Suprapubic skin (tissue), 4 donors: Measurements from ENCODE around the gene CAD. TPM values are rescaled to one million over a fixed set of nuclear protein-coding genes. Genes with fewer than 3 reads are reported as not detected.
A peak's percentile ranks its signal among the peaks of the same experiment; 100 is the strongest.

ENCODE experiments used
- DNase-seq, 2 donors: peaks; one replicate each; pipeline ENCODE4 v3.0.0-alpha.2; 2019; ENCODE audit warnings: low spot score in 2 of 2
- H3K27ac ChIP-seq: fragments of 200-600 bp; sonication (generic); one replicate; pipeline ENCODE4 v1.5.1; 2019
- H3K27me3 ChIP-seq: fragments of 200-600 bp; sonication (generic); one replicate; pipeline ENCODE4 v1.5.1; 2019
- H3K36me3 ChIP-seq: fragments of 200-600 bp; sonication (generic); one replicate; pipeline ENCODE4 v1.5.1; 2019
- H3K4me1 ChIP-seq: fragments of 200-600 bp; sonication (generic); one replicate; pipeline ENCODE4 v1.5.1; 2019
- H3K4me3 ChIP-seq: fragments of 200-600 bp; sonication (generic); one replicate; pipeline ENCODE4 v1.5.1; 2019; ENCODE audit warnings: mild to moderate bottlenecking
- H3K9me3 ChIP-seq: fragments of 200-600 bp; sonication (generic); one replicate; pipeline ENCODE4 v1.5.1; 2019
- EP300 ChIP-seq: sonication (generic); formaldehyde crosslinking; IDR thresholded peaks from one replicate; pipeline ENCODE4 v1.6.1; 2017; ENCODE audit warnings: antibody characterized with exemption
- POLR2A ChIP-seq, 2 donors: fragments of 450-650 bp; IDR thresholded peaks; one replicate each; pipeline ENCODE4 v1.6.1; 2017; ENCODE audit warnings: antibody characterized with exemption in 2 of 2, mild to moderate bottlenecking in 2 of 2, moderate library complexity in 2 of 2
- POLR2AphosphoS5 ChIP-seq, 3 donors: sonication (generic); formaldehyde crosslinking; IDR thresholded peaks; one replicate each; pipeline ENCODE4 v1.6.1; 2017; ENCODE audit warnings: antibody characterized with exemption in 3 of 3
- WGBS: methylation state at CpG from one replicate; pipeline ENCODE4 v1.1.5; 2018; 5-methylcytosine and 5-hydroxymethylcytosine counted together
- total RNA-seq, 4 donors: library from RNA; depleted of rRNA; stranded (reverse); fragments of >200 nt; gene quantifications; one replicate each; pipeline ENCODE4 v1.1.0, GENCODE V29; 2016
- TF ChIP-seq, protein P1 (sequence below), 2 donors: fragments of 200-600 bp in 1 of 2; fragments of 450-650 bp in 1 of 2; sonication (generic) in 1 of 2; IDR thresholded peaks; one replicate each; pipeline ENCODE4 v1.5.1; 2016 to 2019; ENCODE audit warnings: antibody characterized with exemption in 2 of 2, mild to moderate bottlenecking in 1 of 2, moderate library complexity in 1 of 2

Gene CAD
- total RNA-seq, 4 donors from 2014 or later, result 33.7 to 64.8 (median 42.1) TPM

DNA sequence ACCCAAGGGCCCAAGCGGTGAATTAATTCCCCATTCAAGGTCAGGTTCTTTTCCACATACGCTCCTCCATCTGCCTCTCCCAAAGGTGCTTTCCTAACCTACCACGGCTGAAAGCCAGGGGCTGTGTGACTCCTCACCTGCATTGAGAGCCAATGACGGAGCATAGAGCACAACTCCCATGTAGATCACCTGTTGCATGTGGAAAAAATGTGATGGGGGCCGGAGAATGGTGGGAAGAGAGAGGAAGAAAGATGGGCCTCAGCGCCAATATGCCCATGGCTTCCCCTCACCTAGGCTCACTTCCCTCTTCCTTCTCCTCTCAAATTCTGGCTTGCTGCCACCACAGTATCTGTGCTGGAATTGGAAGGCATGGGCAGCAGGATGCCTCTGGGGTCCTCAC, 10.8 kb upstream of the CAD start:
- H3K36me3 ChIP-seq, result peaks cover 73% of the 10 kb centered on the region
- TF ChIP-seq POLR2AphosphoS5 (IDR thresholded peaks at IDR 0.05) (no peak), POLR2A (IDR thresholded peaks at IDR 0.05) (no peak), EP300 (no peak)
- TF ChIP-seq, protein P1, sequence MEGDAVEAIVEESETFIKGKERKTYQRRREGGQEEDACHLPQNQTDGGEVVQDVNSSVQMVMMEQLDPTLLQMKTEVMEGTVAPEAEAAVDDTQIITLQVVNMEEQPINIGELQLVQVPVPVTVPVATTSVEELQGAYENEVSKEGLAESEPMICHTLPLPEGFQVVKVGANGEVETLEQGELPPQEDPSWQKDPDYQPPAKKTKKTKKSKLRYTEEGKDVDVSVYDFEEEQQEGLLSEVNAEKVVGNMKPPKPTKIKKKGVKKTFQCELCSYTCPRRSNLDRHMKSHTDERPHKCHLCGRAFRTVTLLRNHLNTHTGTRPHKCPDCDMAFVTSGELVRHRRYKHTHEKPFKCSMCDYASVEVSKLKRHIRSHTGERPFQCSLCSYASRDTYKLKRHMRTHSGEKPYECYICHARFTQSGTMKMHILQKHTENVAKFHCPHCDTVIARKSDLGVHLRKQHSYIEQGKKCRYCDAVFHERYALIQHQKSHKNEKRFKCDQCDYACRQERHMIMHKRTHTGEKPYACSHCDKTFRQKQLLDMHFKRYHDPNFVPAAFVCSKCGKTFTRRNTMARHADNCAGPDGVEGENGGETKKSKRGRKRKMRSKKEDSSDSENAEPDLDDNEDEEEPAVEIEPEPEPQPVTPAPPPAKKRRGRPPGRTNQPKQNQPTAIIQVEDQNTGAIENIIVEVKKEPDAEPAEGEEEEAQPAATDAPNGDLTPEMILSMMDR (IDR thresholded peaks at IDR 0.05), result no peak
- H3K4me3 ChIP-seq, result no peak overlapping the region
- no peaks in the 10 kb centered on the region for H3K27me3 ChIP-seq
- DNase-seq, result peak in 1 of 2 donors; percentile 41
- H3K4me1 ChIP-seq, result peaks cover 15% of the 10 kb centered on the region
- no peak overlapping the region for H3K27ac ChIP-seq
- whole genome bisulfite sequencing, result 92% methylated on average over 6 of the region's 6 CpGs
- no peaks in the 10 kb centered on the region for H3K9me3 ChIP-seq

DNA sequence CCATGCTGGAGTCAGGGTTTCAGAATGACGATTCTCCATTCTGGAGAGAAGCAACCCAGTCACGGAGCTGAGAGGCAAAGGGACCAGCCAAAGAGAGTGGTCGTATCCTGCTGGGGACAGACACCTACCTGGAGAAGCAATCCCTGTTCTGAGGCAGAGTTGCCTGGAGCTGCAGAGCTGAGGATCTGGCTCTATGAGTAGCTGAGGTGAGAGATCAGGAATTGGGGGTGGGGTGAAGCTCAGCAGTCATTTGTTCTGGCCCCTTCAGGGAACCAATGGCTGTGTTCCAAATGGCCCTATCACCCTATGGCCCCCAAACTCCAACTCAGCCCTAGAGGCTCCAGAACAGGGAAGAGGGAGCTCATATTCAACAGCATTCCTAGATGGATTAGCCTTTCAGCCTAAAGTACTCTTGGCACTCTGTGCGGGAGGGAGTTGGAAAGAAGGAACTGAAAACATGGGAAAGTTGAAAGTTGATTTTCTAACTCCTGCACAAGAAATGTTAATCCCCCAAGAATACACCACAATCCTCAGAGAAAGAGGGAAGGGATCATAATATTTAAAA, 8.6 kb upstream of the CAD start:
- no peaks in the 10 kb centered on the region for H3K27me3 ChIP-seq
- 94% methylated on average over 4 of the region's 4 CpGs for WGBS
- H3K4me1 ChIP-seq, result peaks cover 25% of the 10 kb centered on the region
- TF ChIP-seq POLR2A (IDR thresholded peaks at IDR 0.05) (no peak), EP300 (no peak), POLR2AphosphoS5 (IDR thresholded peaks at IDR 0.05) (no peak)
- TF ChIP-seq, protein P1 (IDR thresholded peaks at IDR 0.05), result no peak
- DNase-seq, result peak; percentile 11 to 55
- no peak overlapping the region for H3K4me3 ChIP-seq
- H3K27ac ChIP-seq, result no peak overlapping the region
- H3K9me3 ChIP-seq, result no peaks in the 10 kb centered on the region
- peaks cover 52% of the 10 kb centered on the region for H3K36me3 ChIP-seq

DNA sequence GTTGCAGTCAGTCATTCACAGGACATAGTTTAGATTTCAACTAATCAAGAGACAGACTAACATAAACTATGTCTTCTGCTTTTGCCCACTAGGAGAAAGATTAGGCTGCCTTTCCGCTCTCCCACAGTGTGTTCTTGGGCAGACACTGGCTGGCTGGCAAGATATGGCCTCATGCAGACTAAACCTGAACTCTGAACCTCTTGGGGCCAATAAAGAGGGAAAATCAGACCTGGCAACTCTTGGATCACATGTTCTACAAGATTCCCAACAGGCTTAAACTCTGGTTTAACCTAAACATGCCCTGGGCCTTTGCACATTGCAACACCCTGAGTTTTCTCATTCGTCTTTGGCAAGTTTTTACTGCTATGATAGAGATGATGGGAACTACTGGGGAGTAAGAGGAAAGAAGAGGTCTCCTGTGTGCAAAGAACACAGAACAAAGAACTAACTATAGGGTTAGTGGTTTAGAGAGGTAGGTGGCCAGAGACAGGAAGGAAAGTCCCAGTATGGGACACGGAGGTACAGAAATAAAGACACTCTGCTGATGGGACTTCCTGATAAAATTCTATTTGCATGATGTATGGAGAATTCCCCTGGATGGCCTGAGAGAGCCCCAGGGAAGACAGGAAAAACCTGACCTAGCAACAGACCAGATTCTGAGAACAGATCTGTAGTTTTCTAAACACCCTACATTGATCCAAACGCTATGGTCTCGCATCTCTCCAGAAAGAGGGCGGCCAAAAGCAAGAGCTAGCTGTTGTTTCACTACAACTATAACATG, 7.4 kb upstream of the CAD start:
- peak; percentile 13 to 43 for DNase-seq
- Histone ChIP-seq H3K36me3 (peaks cover 43% of the 10 kb centered on the region), H3K27me3 (no peaks in the 10 kb centered on the region), H3K9me3 (no peaks in the 10 kb centered on the region), H3K4me3 (no peak overlapping the region), H3K27ac (no peak overlapping the region), H3K4me1 (peaks cover 28% of the 10 kb centered on the region)
- WGBS, result 65% methylated on average over 6 of the region's 6 CpGs
- TF ChIP-seq, protein P1 (IDR thresholded peaks at IDR 0.05), result no peak
- TF ChIP-seq POLR2AphosphoS5 (IDR thresholded peaks at IDR 0.05) (no peak), POLR2A (IDR thresholded peaks at IDR 0.05) (no peak), EP300 (no peak)

DNA sequence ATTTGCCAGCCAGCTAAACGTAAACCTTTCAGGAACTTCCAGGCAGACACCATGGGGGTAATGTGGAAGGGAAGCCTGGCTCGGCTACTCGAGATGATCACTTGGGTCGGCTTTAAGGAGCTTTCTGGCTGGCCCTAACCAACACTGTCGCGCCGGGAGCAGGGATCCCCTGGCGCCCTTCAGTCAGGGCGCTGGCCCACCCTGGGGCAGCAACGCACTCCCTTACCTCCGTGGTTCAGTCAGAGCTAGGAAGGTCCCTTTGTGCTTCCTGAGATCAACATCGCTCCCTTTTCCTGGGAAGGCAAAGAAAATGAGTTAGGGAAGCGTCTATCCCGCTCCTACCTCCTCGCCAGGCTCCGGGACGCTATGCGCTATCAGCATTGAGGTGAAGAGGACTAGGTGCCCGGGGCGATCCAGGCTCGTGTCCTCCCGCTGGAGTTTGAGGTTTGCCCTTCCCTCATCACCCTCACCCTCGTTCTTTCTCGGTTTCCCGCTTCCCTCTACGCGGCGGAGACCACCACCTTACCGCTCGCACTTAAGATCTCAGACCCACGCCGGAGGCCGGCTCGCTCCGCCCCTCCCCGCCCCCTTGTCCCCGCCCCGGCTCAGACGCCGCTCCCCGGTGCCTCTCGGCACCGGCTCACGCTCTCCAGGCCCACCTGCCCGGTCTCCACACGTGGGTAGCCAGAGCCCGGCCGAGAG, 5.8 kb upstream of the CAD start:
- peaks cover 30% of the 10 kb centered on the region for H3K4me1 ChIP-seq
- H3K27me3 ChIP-seq, result no peaks in the 10 kb centered on the region
- TF ChIP-seq POLR2AphosphoS5 (IDR thresholded peaks at IDR 0.05) (no peak), EP300 (no peak), POLR2A (IDR thresholded peaks at IDR 0.05) (no peak)
- TF ChIP-seq, protein P1 (IDR thresholded peaks at IDR 0.05), result no peak
- H3K4me3 ChIP-seq, result peak overlapping the region; percentile 67
- 3% methylated on average over 30 of the region's 48 CpGs for WGBS
- peak overlapping the region; percentile 92 for H3K27ac ChIP-seq
- peak in 1 of 2 donors; percentile 80 for DNase-seq
- H3K36me3 ChIP-seq, result peaks cover 39% of the 10 kb centered on the region
- no peaks in the 10 kb centered on the region for H3K9me3 ChIP-seq
